Activated naive CD4-positive, alpha-beta T cell treated with anti-CD3 and anti-CD28 coated beads for 36 hours (primary cell): ENCODE measurements around the gene MED14. TPM values are rescaled to one million over a fixed set of nuclear protein-coding genes. Genes with fewer than 3 reads are reported as not detected.

Experiments used
- CTCF ChIA-PET: fragments of 350-600 bp; sonication (Branson Sonifier 250); formaldehyde crosslinking; loops from one replicate; lab custom pipeline; 2021; ENCODE audit warnings: antibody characterized with exemption; lab: Charles Lee
- DNase-seq: peaks from one replicate; pipeline ENCODE4 v3.0.0-alpha.2; 2020
- H3K27ac Mint-ChIP-seq: one replicate; pipeline ENCODE4 v1.8.0; 2021; ENCODE audit warnings: mild to moderate bottlenecking, mixed read lengths
- H3K27me3 Mint-ChIP-seq: one replicate; pipeline ENCODE4 v1.8.0; 2021; ENCODE audit warnings: low read depth, mixed read lengths
- H3K36me3 Mint-ChIP-seq: one replicate; pipeline ENCODE4 v1.8.0; 2021; ENCODE audit warnings: low read depth, mixed read lengths
- H3K4me1 Mint-ChIP-seq: one replicate; pipeline ENCODE4 v1.8.0; 2021; ENCODE audit warnings: low read depth, mixed read lengths
- H3K4me3 Mint-ChIP-seq: one replicate; pipeline ENCODE4 v1.8.0; 2021; ENCODE audit warnings: mild to moderate bottlenecking, moderate library complexity, mixed read lengths
- H3K9me3 Mint-ChIP-seq: one replicate; pipeline ENCODE4 v1.8.0; 2021; ENCODE audit warnings: mixed read lengths
- intact Hi-C: fragments of 100-400 bp; cut with micrococcal nuclease; formaldehyde crosslinking; loops from one replicate; pipeline ENCODE4 v1.15.1; 2023
- total RNA-seq, 2 experiments: library from RNA; stranded (reverse); gene quantifications; one replicate each; pipeline ENCODE4 v1.2.3, GENCODE V29; 2021

Gene MED14
- total RNA-seq, 2 experiments from 2014 or later: 47.3 to 50.8 TPM

- no peak overlapping the region for H3K27ac Mint-ChIP-seq
- no peaks in the 10 kb centered on the region for H3K9me3 Mint-ChIP-seq
- intact Hi-C loops: no loop called here
- peaks cover 53% of the 10 kb centered on the region for H3K4me1 Mint-ChIP-seq
- no peaks in the 10 kb centered on the region for H3K27me3 Mint-ChIP-seq
- no peak for DNase-seq
- CTCF ChIA-PET: no interaction called here
- H3K36me3 Mint-ChIP-seq: peaks cover 34% of the 10 kb centered on the region
- no peak overlapping the region for H3K4me3 Mint-ChIP-seq
Measured at GRCh38 chrX:40722930-40723329, 12.4 kb downstream of the MED14 start.

- Mint-ChIP-seq H3K4me1 (peaks cover 45% of the 10 kb centered on the region), H3K4me3 (no peak overlapping the region), H3K36me3 (peaks cover 31% of the 10 kb centered on the region), H3K27ac (no peak overlapping the region), H3K27me3 (no peaks in the 10 kb centered on the region), H3K9me3 (no peaks in the 10 kb centered on the region)
- CTCF ChIA-PET: no interaction called here
- intact Hi-C loops: no loop called here
- DNase-seq: no peak
Measured at GRCh38 chrX:40721489-40722106, 13.7 kb downstream of the MED14 start.

GRCh38 chrX:40720792-40721191, 14.6 kb downstream of the MED14 start:
- CTCF ChIA-PET: no interaction called here

GRCh38 chrX:40720339-40720738, 15.0 kb downstream of the MED14 start:
- Mint-ChIP-seq H3K4me1 (peaks cover 46% of the 10 kb centered on the region), H3K4me3 (no peak overlapping the region), H3K9me3 (no peaks in the 10 kb centered on the region), H3K27me3 (no peaks in the 10 kb centered on the region), H3K36me3 (peaks cover 31% of the 10 kb centered on the region), H3K27ac (no peak overlapping the region)
- CTCF ChIA-PET: no interaction called here
- intact Hi-C loops: no loop called here
- no peak for DNase-seq

More at GRCh38 chrX:40720792-40721191, 14.6 kb downstream of the MED14 start:
- no peaks in the 10 kb centered on the region for H3K9me3 Mint-ChIP-seq
- H3K36me3 Mint-ChIP-seq: peaks cover 31% of the 10 kb centered on the region
- H3K4me1 Mint-ChIP-seq: peaks cover 45% of the 10 kb centered on the region
- no peak overlapping the region for H3K4me3 Mint-ChIP-seq
- DNase-seq: no peak
- intact Hi-C loops: no loop called here
- no peak overlapping the region for H3K27ac Mint-ChIP-seq
- H3K27me3 Mint-ChIP-seq: no peaks in the 10 kb centered on the region

GRCh38 chrX:40719731-40720130, 15.6 kb downstream of the MED14 start:
- intact Hi-C loops: no loop called here
- Mint-ChIP-seq H3K4me1 (peaks cover 49% of the 10 kb centered on the region), H3K27ac (no peak overlapping the region), H3K36me3 (peaks cover 32% of the 10 kb centered on the region), H3K27me3 (no peaks in the 10 kb centered on the region), H3K4me3 (no peak overlapping the region), H3K9me3 (no peaks in the 10 kb centered on the region)
- no peak for DNase-seq
- CTCF ChIA-PET: no interaction called here

- no peak overlapping the region for H3K4me3 Mint-ChIP-seq
- no peaks in the 10 kb centered on the region for H3K27me3 Mint-ChIP-seq
- DNase-seq: no peak
- CTCF ChIA-PET: no interaction called here
- H3K27ac Mint-ChIP-seq: no peak overlapping the region
- intact Hi-C loops: no loop called here
- H3K9me3 Mint-ChIP-seq: no peaks in the 10 kb centered on the region
- peaks cover 30% of the 10 kb centered on the region for H3K36me3 Mint-ChIP-seq
- H3K4me1 Mint-ChIP-seq: peaks cover 46% of the 10 kb centered on the region
Measured at GRCh38 chrX:40719218-40719617, 16.1 kb downstream of the MED14 start.

- Mint-ChIP-seq H3K4me3 (no peak overlapping the region), H3K9me3 (no peaks in the 10 kb centered on the region)
Measured at GRCh38 chrX:40709395-40709794, 25.9 kb downstream of the MED14 start.

GRCh38 chrX:40705658-40706312, 29.6 kb downstream of the MED14 start:
- no peaks in the 10 kb centered on the region for H3K4me1 Mint-ChIP-seq
- no peak overlapping the region for H3K27ac Mint-ChIP-seq
- no peaks in the 10 kb centered on the region for H3K9me3 Mint-ChIP-seq
- H3K36me3 Mint-ChIP-seq: peaks cover 4% of the 10 kb centered on the region
- H3K27me3 Mint-ChIP-seq: no peaks in the 10 kb centered on the region
- CTCF ChIA-PET: interaction anchor here (0.9 kb wide), 1 partner anchor 89 kb away, joined by 5 read pairs; no protein-coding TSS in a partner anchor
- no peak overlapping the region for H3K4me3 Mint-ChIP-seq
- intact Hi-C loops: no loop called here
- no peak for DNase-seq

More at GRCh38 chrX:40709395-40709794, 25.9 kb downstream of the MED14 start:
- CTCF ChIA-PET: no interaction called here
- Mint-ChIP-seq H3K27ac (no peak overlapping the region), H3K36me3 (peaks cover 2% of the 10 kb centered on the region), H3K27me3 (no peaks in the 10 kb centered on the region), H3K4me1 (no peaks in the 10 kb centered on the region)
- intact Hi-C loops: no loop called here
- no peak for DNase-seq

- Mint-ChIP-seq H3K27me3 (no peaks in the 10 kb centered on the region), H3K9me3 (no peaks in the 10 kb centered on the region), H3K4me3 (no peak overlapping the region), H3K4me1 (no peaks in the 10 kb centered on the region), H3K36me3 (peaks cover 8% of the 10 kb centered on the region), H3K27ac (no peak overlapping the region)
- CTCF ChIA-PET: no interaction called here
- intact Hi-C loops: no loop called here
- DNase-seq: no peak
Measured at GRCh38 chrX:40700640-40701342, 34.6 kb downstream of the MED14 start.

GRCh38 chrX:40698851-40699250, 36.5 kb downstream of the MED14 start:
- Mint-ChIP-seq H3K4me3 (no peak overlapping the region), H3K9me3 (no peaks in the 10 kb centered on the region), H3K27me3 (no peaks in the 10 kb centered on the region), H3K36me3 (peaks cover 10% of the 10 kb centered on the region), H3K27ac (no peak overlapping the region), H3K4me1 (no peaks in the 10 kb centered on the region)
- intact Hi-C loops: no loop called here
- no peak for DNase-seq
- CTCF ChIA-PET: no interaction called here

- no peak for DNase-seq
- Mint-ChIP-seq H3K4me3 (no peak overlapping the region), H3K27ac (no peak overlapping the region), H3K36me3 (peaks cover 16% of the 10 kb centered on the region), H3K9me3 (no peaks in the 10 kb centered on the region), H3K4me1 (no peaks in the 10 kb centered on the region), H3K27me3 (no peaks in the 10 kb centered on the region)
- CTCF ChIA-PET: no interaction called here
- intact Hi-C loops: no loop called here
Measured at GRCh38 chrX:40694802-40695201, 40.5 kb downstream of the MED14 start.

GRCh38 chrX:40688929-40689328, 46.4 kb downstream of the MED14 start:
- Mint-ChIP-seq H3K36me3 (peaks cover 27% of the 10 kb centered on the region), H3K27me3 (no peaks in the 10 kb centered on the region), H3K9me3 (no peaks in the 10 kb centered on the region), H3K4me1 (peaks cover 18% of the 10 kb centered on the region), H3K4me3 (no peak overlapping the region), H3K27ac (no peak overlapping the region)
- no peak for DNase-seq
- intact Hi-C loops: loop anchor here (5.0 kb wide), 1 partner anchor 38 kb away; no protein-coding TSS in a partner anchor
- CTCF ChIA-PET: no interaction called here
